ENCODE measurements around the gene FAM217A.

GRCh38 chr6:4112366-4112765, 33.4 kb upstream of the FAM217A start:
- TF ChIP-seq, protein P1, sequence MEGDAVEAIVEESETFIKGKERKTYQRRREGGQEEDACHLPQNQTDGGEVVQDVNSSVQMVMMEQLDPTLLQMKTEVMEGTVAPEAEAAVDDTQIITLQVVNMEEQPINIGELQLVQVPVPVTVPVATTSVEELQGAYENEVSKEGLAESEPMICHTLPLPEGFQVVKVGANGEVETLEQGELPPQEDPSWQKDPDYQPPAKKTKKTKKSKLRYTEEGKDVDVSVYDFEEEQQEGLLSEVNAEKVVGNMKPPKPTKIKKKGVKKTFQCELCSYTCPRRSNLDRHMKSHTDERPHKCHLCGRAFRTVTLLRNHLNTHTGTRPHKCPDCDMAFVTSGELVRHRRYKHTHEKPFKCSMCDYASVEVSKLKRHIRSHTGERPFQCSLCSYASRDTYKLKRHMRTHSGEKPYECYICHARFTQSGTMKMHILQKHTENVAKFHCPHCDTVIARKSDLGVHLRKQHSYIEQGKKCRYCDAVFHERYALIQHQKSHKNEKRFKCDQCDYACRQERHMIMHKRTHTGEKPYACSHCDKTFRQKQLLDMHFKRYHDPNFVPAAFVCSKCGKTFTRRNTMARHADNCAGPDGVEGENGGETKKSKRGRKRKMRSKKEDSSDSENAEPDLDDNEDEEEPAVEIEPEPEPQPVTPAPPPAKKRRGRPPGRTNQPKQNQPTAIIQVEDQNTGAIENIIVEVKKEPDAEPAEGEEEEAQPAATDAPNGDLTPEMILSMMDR (IDR thresholded peaks at IDR 0.05), result no peak
- TF ChIP-seq EP300 (IDR thresholded peaks at IDR 0.05) (no peak), POLR2A (IDR thresholded peaks at IDR 0.05) (no peak)

Data from gastroesophageal sphincter (tissue), 3 donors.